Breast epithelium (tissue), 4 donors: ENCODE results near the gene NEK10. TPM values are rescaled to one million over a fixed set of nuclear protein-coding genes. Genes with fewer than 3 reads are reported as not detected.

Experiments used
- DNase-seq, 2 donors: peaks; one replicate each; pipeline ENCODE4 v3.0.0-alpha.2; 2019; ENCODE audit warnings: low spot score in 2 of 2
- H3K27ac ChIP-seq, 2 donors: fragments of 200-600 bp; sonication (generic) in 1 of 2; one replicate each; pipeline ENCODE4 v1.5.1; 2016 to 2019; ENCODE audit warnings: mild to moderate bottlenecking in 1 of 2
- H3K27me3 ChIP-seq, 2 donors: fragments of 200-600 bp; sonication (generic) in 1 of 2; one replicate each; pipeline versions ENCODE4 v1.5.1 to v1.6.0; 2017 to 2019; ENCODE audit warnings: control low read depth in 1 of 2, mild to moderate bottlenecking in 1 of 2
- H3K36me3 ChIP-seq: fragments of 200-600 bp; one replicate; pipeline ENCODE4 v1.5.1; 2019
- H3K4me1 ChIP-seq, 2 donors: fragments of 200-600 bp; sonication (generic); one replicate each; pipeline ENCODE4 v1.5.1; 2016 to 2019; ENCODE audit warnings: control low read depth in 1 of 2
- H3K4me3 ChIP-seq, 3 donors: fragments of 200-600 bp; sonication (generic); 1 replicate in 2 of 3; 2 replicates in 1 of 3; pipeline ENCODE4 v1.5.1; 2016 to 2019; ENCODE audit warnings: mild to moderate bottlenecking in 3 of 3, moderate library complexity in 2 of 3
- H3K9me3 ChIP-seq, 2 donors: fragments of 200-600 bp; sonication (generic) in 1 of 2; one replicate each; pipeline ENCODE4 v1.5.1; 2016 to 2019; ENCODE audit warnings: control low read depth in 1 of 2
- CTCF ChIP-seq, 3 donors: fragments of 450-650 bp; IDR thresholded peaks; one replicate each; pipeline ENCODE4 v1.5.1; 2016 to 2017; ENCODE audit warnings: antibody characterized with exemption in 3 of 3, mild to moderate bottlenecking in 3 of 3, moderate library complexity in 3 of 3
- POLR2A ChIP-seq: fragments of 450-650 bp; IDR thresholded peaks from one replicate; pipeline ENCODE4 v1.6.1; 2016; ENCODE audit warnings: antibody characterized with exemption, mild to moderate bottlenecking, moderate library complexity
- POLR2AphosphoS5 ChIP-seq, 3 donors: sonication (generic); formaldehyde crosslinking; IDR thresholded peaks; one replicate each; pipeline ENCODE4 v1.6.1; 2017; ENCODE audit warnings: antibody characterized with exemption in 3 of 3
- intact Hi-C: fragments of 100-400 bp; cut with DNase I; formaldehyde crosslinking; loops from one replicate; pipeline ENCODE4 v1.15.1; 2023; ENCODE audit warnings: low total_unique reads
- total RNA-seq, 3 donors: library from RNA; depleted of rRNA; stranded (reverse); fragments of >200 nt; gene quantifications; one replicate each; pipeline ENCODE4 v1.1.0, GENCODE V29; 2016

Gene NEK10
- total RNA-seq, 3 donors from 2014 or later, result 0.96 to 246 (median 48.4) TPM

DNA sequence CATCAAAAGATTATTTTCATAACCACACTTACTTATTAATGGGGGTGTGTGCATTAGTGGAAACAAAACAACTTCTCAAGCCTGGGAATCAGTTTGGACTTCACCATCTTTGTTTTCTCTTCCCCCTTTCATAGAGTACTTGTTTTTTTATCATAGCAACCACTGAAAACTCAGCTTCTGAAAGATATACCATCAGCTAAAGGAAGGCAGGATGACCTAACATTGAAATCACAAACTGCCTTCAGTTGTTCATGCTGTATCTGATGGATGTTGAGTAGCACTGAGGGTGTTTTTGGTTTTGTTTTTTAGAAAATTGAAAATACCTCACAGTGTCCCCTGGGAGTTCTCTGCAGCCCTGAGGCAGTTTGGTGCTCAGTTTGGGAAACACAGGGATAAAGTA is 46.5 kb downstream of the NEK10 start:
- Histone ChIP-seq H3K4me3 (no peak overlapping the region), H3K9me3 (no peaks in the 10 kb centered on the region), H3K4me1 (peaks cover 0 to 13% of the 10 kb centered on the region in 2 donors), H3K36me3 (no peaks in the 10 kb centered on the region), H3K27ac (no peak overlapping the region), H3K27me3 (no peaks in the 10 kb centered on the region)
- TF ChIP-seq POLR2A (no peak), POLR2AphosphoS5 (IDR thresholded peaks at IDR 0.05) (no peak), CTCF (IDR thresholded peaks at IDR 0.05) (no peak)
- intact Hi-C loops, result no loop called here
- DNase-seq, result no peak

GRCh38 chr3:27319847-27320526 is 49.2 kb downstream of the NEK10 start:
- Histone ChIP-seq H3K9me3 (no peaks in the 10 kb centered on the region), H3K4me1 (no peaks in the 10 kb centered on the region), H3K27me3 (no peaks in the 10 kb centered on the region), H3K4me3 (no peak overlapping the region), H3K27ac (peak overlapping the region; percentile 2 to 34), H3K36me3 (no peaks in the 10 kb centered on the region)
- intact Hi-C loops, result no loop called here
- TF ChIP-seq POLR2AphosphoS5 (IDR thresholded peaks at IDR 0.05) (peak in 1 of 3 donors; percentile 54), CTCF (IDR thresholded peaks at IDR 0.05) (no peak), POLR2A (no peak)
- DNase-seq, result peak in 1 of 2 donors; percentile 40

DNA sequence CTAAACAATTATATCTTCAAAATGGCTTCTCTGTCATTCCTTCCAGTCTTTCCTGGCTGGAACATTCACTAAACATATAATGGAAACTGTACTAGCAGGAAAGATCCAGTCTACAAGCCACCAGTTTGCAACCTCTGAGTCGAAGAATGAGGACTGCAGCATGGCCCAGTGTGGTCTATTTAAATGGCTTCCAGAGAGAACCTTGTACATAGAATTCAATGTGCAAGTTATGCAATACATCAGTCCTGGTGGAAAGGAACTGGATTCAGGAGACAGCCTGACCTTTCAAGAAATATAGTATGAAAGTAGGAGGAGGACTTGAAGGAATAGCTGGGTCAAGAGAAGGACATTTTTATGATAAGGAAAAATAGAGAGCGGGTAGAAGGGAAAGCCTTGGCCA is 49.9 kb downstream of the NEK10 start:
- intact Hi-C loops, result no loop called here
- H3K4me1 ChIP-seq, result no peaks in the 10 kb centered on the region
- TF ChIP-seq POLR2AphosphoS5 (IDR thresholded peaks at IDR 0.05) (no peak), POLR2A (no peak), CTCF (IDR thresholded peaks at IDR 0.05) (no peak)

DNA sequence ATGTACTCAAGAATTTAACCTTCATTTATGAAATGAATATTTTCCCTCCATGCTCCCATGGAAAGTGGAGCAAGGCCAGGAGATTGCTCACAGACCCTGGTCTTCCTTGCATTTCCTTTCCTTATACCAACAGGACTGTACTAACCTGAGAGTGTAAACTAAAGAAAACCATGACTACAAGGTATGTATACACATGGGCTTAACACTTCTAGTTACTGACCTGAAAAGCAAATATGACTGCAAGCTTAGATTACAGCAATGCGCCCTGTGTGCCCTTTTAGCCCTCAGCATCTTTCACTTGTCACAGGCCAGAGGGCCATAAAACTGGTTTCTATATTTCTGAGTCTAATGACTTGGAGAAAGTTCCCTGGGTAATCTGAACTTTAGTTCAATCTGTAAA is 52.1 kb downstream of the NEK10 start:
- Histone ChIP-seq H3K4me1 (no peaks in the 10 kb centered on the region), H3K4me3 (no peak overlapping the region), H3K27ac (no peak overlapping the region), H3K9me3 (no peaks in the 10 kb centered on the region), H3K27me3 (no peaks in the 10 kb centered on the region), H3K36me3 (no peaks in the 10 kb centered on the region)
- TF ChIP-seq POLR2AphosphoS5 (IDR thresholded peaks at IDR 0.05), result no peak
- TF ChIP-seq CTCF (IDR thresholded peaks at IDR 0.05), result no peak
- no peak for TF ChIP-seq POLR2A
- no peak for DNase-seq
- intact Hi-C loops, result no loop called here

More for the DNA sequence above, 49.9 kb downstream of the NEK10 start:
- no peak for DNase-seq
- Histone ChIP-seq H3K27ac (peak overlapping the region; percentile 2 to 34), H3K9me3 (no peaks in the 10 kb centered on the region), H3K4me3 (no peak overlapping the region), H3K36me3 (no peaks in the 10 kb centered on the region), H3K27me3 (no peaks in the 10 kb centered on the region)

- intact Hi-C loops, result no loop called here
- no peak for DNase-seq
- Histone ChIP-seq H3K27me3 (no peaks in the 10 kb centered on the region), H3K4me1 (no peaks in the 10 kb centered on the region), H3K9me3 (no peaks in the 10 kb centered on the region), H3K36me3 (no peaks in the 10 kb centered on the region), H3K4me3 (no peak overlapping the region), H3K27ac (peak overlapping the region; percentile 15 to 48)
- TF ChIP-seq CTCF (IDR thresholded peaks at IDR 0.05) (no peak), POLR2AphosphoS5 (IDR thresholded peaks at IDR 0.05) (no peak), POLR2A (no peak)
These were observed 54.2 kb downstream of the NEK10 start for GRCh38 chr3:27315003-27315402.
